Left forelimb (tissue), 1 donor: ENCODE measurements around the gene FOXD1.
"Not testable (repeated sequence)": the region's sequence is repeated elsewhere in the genome, so short reads cannot be mapped to it uniquely, and the experiment has no call there.

Experiments
- DNase-seq: peaks from one replicate; pipeline ENCODE4 v3.0.0-alpha.2; 2018; ENCODE audit warnings: low spot score

FOXD1 gene

DNA sequence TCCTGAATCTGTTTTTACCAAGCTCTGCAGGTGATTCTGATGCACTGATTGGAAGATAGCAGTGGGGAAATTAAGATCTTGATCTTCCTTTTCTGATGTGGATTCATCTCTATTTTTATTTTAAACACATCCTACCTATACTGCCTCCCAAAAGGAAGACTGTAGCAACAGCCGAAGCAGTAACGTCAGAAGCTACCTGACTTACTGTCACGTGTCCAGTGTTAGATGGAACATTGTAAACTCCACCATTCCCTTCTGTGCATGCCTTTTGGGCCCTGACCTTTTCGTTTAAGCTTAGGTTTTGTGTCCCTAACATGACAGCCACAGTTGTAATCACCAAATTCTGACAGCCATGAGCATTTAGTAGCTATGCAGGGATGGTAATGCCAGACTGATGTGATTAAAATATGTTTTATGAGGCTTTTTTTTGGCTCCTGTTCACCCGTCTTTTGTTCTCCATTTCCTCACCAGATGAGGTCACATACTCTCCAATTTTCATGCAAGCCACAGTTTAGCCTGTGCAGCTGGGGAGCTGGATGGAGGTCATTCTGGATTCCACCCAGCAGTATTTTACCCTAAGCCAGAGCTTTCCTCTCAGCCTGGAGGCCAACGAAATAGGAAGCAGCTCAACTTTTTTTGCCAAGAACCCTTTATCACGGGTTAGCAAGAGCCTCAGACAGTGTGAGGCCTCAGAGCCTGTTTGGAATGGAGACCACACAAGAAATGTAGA is 15.6 kb upstream of the FOXD1 start:
- DNase-seq: peak; percentile 77

DNA sequence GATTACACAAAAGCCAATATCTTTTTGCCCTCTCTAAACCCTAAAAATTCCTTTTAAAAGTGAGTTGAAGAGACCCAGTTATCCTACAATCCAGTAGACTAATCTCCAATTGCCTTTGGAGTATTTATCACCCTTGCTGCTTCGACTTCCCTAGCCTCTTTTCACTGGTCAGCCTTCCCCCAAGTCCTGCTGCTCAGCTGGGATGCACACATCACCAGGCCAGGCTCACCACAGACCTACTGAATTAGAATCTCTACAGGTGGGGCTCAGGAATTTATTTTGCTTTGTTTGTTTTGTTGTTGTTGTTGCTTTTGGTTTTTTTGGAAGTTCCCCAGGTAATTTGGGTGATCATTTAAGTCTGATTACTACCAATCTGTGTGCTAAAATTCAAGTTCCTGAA is 11.6 kb upstream of the FOXD1 start:
- DNase-seq: no peak

DNA sequence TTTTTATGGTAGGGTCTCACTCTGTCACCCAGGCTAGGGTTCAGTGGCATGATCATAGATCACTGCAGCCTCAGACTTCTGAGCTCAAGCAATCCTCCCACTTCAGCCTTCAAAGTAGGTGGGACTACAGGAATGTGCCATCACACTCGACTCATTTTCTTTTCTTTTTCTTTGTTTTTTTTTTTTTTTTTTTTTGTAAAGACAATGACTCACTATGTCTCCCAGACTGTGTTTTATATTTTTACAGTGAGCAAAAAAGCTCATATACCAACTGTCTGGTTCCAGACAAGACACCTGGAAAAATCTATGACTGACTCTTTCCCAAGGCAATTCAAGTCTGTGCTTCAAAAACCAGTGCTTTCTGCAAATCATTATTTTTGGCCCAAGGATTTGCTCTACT is 10.8 kb upstream of the FOXD1 start:
- no peak for DNase-seq

DNA sequence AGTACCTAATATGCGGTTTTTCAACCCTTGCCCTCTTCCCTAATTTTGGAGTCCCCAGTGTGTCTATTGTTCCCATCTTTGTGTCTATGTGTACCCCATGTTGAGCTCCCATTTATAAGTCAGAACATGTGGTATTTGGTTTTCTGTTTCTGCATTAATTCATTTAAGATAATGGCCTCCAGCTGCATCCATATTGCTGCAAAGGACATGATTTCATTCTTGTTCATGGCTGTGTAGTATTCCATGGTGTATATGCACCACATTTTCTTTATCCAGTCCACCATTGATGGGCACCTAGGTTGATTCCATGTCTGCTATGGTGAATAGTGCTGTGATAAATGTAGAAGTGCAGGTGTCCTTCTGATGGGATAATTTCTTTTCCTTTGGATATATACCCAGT is 7.9 kb upstream of the FOXD1 start:
- DNase-seq: not testable (repeated sequence)

DNA sequence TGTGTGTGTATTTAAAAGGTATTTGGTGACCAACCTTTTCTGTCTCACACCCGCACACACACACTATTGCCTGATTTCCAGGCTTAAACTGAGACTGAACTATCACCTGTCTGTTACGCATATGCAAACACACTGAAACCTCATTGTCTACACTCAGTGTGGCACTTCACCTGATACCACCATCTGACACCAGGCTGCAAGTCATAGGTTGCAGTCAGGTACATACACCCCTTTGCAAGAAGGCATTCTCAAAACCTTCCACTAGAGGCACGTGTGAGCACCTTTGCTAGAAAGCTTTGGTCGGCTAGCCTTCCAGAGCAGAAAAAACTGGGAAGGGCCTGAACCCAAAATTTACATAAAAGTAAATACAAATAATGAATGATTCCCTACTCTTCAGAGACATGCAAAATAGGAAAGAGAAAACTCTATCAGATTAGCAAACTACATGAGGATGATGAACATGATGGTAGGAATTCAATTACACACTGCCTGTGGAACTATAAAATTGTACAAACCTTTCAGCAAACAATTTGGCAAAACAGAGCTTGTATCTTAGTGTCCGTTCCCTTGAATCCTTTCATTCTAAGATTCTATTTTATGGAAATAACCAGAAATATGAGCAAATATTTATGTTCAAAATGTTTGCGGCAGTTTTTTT is 5.9 kb upstream of the FOXD1 start:
- DNase-seq: no peak

DNA sequence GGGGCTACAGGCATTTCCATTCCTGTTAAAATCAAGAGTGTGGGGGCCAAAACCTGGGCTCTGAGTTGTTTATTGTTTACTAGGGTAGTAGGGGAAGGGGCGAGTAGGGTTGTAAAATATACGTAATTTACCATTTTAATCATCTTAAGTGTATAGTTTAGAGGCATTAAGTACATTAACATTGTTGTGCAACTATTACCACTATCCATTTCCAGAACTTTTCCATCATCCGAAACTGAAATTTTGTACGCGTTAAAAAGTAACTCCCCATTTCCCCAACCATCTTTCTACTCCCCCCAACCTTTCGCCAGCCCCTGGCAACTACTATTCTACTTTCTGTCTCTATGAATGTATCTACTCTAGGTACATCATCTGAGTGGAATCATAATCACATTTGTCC is 3.6 kb upstream of the FOXD1 start:
- no peak for DNase-seq

DNA sequence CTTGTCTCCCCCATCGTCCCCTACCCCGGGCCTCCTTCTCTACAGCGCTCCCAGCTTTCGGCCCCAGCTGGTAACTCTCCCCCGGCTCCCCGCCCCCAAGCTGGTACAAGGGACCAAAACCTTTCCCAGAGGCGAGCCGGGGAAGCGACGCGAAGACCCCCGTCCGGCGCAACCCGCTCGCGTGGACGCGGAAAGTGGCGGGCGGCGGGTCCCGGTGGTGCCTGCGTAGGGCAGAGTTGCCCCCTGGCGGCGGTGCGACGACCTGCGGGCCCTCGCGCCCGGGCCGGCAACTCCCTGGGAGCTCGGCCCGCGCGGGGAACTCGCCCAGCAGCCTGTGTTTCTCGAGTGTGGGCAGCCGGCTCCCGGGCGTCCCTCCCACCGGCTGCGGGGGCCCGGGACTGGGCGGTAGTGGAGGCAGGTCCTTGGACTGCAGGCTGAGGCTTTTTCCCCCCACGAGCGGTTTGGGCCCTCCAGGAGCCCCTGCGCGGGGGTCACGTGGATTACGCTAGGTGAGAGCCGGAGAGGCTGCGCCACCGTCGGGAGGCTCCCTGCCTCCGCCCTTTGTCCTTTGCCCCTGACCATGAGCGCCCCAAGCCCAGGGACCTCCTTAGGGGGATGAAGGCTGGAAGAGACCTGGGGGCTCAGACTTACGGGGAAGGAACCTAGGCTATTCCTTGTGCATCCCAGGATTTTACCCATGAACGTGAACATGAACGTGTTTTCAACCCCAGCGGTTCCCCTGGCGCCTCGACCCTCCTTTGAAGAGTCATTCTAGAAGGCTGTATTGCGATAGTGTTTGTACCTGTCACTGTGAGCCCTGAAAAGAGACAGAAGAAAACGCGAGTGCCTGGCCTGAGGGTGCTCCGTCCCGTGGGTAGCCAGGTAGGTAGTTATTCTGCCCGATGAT is 2.9 kb upstream of the FOXD1 start:
- peak; percentile 82 for DNase-seq

DNA sequence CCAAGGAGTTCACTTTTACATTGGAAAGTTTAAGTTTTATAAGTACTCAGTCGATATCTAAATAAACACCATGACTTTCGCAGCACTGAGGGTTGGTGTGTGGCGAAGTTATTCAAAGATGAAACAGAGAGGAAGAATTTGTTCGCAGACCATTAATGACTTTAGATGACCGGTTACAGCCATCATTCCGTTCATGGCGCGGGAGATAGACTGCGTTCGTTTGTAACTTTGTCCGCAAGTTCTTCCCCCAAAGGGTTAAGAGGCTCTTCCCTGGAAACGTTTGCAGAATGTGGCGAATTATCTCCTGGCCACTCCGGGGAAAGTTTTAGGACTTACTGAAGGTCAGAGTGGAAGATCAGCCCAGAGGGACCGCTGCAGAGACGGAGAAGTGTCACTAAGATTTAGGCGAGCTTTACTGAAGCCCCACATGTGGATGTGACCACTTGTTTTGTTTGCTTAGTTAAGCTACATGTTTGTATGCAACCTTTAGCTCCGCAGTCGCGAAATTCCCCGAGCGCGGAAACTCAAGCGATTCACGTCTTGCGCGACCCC is 2.2 kb upstream of the FOXD1 start:
- DNase-seq: no peak

DNA sequence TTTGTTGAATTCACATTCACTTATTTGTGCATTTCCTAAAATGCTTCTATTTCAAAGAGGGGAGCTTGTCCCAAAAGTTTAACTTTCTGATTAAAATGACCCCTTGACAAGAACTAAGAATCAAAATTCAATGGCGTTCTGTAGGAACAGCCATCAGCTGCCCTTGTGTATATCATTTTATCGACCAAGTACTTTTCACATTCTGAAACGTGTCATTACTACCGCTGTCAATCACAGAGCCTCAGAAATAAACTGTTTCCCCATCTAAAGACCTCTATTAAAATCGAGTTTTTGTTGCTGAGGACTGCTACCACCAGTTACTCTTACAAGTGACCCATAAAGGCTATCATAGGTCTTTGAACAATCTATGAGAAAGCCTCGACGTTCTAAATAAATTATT is 1.6 kb upstream of the FOXD1 start:
- DNase-seq: no peak

DNA sequence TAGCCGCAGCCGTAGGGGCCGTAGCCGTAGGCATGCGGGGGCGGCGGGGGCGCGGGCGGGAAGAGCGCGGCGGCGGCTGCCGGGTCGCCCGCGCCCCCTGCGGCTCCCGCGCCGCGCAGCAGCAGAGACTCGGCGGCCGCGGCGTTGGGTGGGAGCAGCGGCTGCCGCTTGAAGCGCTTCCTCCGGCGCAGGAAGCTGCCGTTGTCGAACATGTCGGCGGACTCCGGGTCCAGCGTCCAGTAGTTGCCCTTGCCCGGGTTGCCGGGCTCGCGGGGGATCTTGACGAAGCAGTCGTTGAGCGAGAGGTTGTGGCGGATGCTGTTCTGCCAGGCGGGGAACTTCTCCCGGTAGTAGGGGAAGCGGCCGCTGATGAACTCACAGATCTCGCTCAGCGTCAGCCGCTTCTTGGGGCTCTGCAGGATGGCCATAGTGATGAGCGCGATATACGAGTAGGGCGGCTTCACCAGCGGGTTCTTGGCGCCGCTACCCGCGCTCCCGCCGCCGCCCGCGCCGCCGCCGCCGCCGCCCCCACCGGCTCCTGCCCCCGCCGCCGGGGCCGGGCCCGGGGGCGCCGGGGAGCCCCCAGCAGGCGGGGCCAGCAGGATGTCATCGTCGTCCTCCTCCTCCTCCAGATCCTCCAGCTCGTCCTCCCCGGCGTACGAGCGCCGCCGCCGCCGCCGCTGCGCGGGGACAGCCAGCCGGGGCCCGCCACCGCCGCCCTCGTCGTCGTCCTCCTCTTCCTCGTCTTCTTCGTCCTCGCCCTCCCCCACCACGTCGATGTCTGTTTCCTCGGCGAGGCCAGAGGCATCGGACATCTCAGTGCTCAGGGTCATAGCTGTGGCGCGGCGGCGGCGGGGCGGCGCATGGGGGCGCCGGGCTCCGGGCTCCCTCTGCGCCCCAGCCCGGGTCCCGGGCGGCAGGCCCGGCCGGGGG is 781 bp downstream of the FOXD1 start:
- no peak for DNase-seq

DNA sequence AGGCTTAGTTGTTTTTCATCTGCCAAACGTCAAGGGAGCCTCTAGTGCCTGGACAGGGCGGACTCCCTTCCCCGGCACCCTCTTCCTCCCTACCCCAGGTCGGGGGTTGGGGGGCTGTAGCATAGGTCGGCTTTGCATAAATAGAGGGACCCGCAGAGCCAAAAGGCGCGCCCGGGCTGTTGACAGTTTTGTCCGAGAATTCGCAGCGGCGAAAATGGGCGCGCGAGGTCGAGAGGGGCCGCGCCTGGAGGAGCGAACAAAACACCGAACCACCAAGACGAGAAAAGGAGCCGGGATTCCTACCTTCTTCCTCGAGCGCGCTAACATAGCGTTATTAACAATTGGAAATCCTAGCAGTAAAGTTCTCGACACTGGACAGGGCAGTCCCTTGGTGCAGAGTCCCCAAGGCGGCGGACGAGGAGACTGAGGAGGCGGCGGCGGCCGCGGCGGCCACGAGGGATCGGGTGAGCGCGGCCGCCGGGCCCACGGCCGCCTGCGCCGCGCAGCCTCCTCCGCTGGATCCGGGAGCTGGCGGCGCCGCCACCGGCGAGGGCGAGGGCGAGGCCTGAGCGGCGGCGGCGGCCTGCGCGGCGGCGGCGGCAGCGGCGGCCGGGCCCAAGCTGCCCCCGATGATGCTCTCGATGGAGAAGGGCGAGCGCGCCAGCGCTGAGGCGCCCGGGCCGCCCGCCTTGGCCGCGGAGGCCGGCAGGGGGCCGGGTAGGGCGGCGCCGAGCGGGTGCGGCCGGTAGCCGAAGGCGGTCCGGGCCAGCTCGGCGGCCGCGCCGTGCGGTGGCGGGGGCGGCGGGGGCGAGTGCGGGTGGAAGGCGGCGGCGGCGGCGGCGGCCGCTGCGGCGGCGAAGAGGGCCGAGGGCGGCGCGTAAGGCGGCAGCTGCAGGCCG is 1.7 kb downstream of the FOXD1 start:
- no peak for DNase-seq

DNA sequence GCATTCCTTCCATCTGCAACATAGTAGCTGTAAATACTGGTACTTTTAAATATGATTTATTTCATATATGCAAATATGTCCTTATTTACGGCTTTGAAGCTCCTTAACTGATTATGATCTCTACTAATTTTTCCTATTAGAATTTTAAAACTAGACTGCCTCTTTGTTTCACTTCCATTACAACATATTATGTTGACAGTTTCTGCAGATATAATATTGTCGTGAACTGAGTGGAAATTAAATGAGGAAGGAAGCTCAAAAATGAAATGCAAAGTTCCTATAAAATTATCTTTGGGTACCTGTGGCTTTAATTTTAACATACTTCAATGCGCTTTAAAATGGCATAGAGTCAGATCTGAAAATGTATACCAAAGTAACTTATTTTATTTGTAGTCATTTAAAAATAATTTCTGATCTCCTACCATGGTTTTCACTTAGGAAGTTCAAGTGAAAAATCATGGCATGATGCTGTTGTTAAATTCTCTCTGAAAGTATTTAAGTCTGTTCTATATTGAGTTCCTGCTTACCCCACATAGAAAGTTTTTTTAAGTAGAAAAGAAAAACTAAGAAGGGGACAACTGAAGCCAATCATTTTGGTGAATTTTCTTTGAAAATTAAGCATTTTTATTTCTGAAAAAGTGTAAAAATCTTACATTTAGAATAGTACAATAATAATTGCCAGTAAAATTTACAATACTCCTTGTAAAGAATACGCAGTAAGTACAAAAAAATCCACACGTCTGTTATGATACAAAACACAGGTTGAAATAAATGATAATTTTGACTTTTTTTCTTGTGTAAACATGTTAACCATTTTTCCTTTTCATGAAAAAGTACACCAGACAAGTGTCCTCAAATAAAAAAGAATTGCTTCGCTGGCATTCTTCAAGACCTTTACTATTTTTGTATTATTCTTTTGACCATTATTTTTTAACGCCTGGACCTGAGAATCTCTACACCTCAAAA is 2.6 kb downstream of the FOXD1 start:
- no peak for DNase-seq

DNA sequence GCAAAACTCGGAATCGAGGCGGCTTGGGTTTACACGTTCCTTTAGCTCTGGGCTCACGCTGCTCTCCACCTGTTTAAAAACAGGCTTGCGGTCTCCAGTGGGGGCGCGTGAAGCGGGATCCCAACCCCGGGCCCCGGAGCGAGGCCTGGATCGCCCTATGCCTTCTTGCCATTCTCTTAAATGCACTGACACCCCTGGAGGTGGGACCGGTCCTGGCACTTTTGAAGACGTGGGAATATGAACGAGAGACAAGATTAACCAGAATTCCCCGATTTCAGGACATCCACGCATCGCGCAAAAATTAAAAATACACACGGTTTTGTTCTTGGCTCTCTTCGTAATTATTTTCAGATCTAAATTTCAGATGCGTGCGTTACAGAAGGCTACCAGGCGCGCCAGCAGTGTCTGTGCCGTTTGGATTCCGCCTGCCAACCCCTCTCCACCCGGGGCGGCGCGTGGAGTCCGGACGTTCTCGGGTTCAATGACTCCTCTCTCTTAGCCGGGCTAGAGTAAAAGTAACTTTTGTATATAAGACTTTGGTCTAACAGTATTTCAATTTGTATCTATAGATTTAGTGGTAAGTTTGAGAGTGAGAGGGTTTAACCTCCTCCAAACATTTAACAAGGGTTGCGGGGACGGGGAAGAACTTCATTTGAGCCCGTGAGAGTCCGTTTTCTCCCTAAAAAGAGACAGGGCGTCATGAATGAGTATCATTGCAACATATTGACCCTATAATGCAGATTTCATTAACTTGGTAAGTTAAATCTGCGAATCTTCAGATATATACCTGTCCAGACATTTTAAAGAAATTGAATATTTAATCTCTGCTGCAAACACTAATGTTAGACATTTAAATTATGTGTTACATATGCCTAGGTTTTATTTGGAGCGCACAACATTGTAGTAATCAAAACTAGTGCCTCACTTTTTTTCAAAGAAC is 3.8 kb downstream of the FOXD1 start:
- no peak for DNase-seq

DNA sequence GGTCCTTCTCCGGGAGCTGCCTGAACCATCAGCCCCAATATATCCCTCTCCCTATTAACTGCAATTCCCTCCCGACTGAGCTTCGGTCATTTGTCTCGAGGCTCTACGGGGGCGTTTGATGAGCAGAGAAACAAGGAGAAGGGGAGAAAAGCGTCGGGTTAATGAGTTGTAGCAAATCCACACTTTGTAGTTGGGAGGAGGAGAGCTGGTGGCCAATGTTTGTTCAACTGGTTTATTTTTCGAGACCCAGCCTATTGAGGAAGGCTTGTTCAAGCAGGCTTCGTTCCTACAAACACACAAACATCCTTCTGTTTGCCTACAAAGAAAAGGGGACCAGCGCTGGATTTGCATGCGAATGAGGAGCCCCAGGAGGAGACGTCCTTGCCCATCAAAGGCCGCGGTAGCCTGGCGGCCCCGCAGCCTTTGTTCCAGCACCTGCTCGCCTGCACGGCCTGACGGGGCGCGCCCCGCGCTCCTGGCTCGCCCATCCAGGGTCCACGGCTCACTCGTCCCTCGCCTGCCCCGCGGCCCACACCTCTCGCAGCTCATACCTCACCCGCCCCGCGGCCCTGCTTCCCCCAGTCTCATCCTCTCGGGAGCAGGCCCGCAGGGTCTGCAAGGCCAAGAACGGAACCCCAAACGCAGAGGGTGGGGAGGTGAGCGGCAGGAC is 4.6 kb downstream of the FOXD1 start:
- no peak for DNase-seq

DNA sequence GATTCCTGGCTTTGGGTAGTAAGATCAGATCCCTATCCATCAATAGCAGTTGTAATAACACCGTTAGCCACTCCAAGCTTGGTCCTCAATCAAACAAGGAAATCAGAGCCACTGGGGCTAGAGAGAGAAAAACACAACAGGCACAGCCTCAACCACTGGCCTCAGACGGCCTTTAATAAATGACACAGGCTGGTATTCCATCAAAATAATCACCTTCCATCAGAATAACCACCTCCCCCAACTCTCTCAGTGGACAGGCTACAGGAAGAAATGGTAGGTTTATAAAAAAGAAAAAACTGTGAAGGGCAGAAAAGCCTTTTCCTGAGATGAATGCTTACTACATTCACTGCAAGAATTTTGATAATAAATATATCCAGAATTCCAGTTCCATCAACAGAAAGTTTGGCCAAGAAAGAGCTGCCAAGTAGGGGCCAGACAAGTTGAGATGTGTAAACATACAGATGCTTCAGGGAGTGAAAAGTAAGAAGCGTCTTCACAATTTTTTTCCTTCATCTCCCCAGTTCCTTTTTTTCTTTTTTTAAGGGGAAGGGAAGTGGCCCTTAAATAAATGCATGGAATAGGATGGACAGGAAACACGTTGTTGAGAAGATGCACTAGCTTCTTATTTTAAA is 5.5 kb downstream of the FOXD1 start:
- no peak for DNase-seq

DNA sequence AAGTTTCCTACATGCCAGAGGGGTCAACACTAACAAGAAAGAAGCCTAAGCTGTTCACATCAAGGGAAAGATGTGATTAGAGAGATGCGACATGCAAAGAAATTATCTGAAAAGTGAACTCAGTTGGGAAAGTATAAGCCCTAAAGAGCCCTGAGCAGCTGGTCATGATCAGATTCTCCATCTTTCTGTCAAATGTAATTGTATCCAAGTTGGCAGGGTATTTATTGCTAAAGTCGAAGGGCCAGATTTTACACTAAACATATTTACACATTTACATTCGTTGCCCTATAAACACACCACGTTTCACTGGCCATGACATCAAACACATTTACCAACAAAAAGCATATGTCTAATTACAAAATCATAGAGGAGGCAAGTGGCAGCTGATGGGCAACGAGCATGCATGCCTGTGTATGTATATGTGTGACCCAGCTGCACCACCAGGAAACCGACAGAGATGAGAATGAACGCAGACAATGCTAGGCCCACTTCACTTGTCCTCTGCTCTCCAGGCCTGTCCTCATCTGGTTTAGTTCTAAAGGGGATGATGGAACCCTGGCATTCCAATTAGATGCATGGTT is 6.3 kb downstream of the FOXD1 start:
- no peak for DNase-seq

DNA sequence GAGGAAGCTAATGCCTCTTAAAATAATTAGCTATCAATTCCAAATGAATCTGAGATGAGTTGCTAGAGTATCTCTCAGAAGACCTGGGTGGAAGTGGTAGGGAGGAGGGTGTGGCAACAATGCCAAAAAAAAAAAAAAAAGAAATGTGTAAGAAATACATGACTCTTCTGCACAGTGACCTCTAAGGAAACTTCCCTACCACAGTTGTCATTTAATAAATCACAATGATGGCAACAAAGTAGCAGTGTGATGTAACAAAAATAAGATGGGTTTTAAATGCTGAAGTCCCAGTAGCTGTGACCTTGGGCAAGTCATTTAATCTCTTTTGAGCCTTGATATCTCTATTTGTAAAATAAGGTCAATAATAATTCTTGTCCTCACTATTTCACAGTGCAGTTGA is 7.2 kb downstream of the FOXD1 start:
- DNase-seq: no peak
